OCI-LY1 (cell line): Measurements from ENCODE around the gene SFI1.
"Not testable (repeated sequence)": the region's sequence is repeated elsewhere in the genome, so short reads cannot be mapped to it uniquely, and the experiment has no call there.

Experiments
- EZH2 ChIP-seq: fragments of 200-600 bp; sonication (generic), shearing (Covaris generic); IDR thresholded peaks from 2 replicates; pipeline ENCODE4 v1.8.0; 2017; ENCODE audit warnings: borderline replicate concordance, mixed run types, mild to moderate bottlenecking, antibody characterized with exemption, low read length, moderate library complexity, mixed read lengths
- TF ChIP-seq, protein P1 (sequence below): fragments of 200-600 bp; sonication (generic), shearing (Covaris generic); IDR thresholded peaks from 2 replicates; pipeline ENCODE4 v1.5.1; 2017; ENCODE audit warnings: mild to moderate bottlenecking, antibody characterized with exemption, low read length, moderate library complexity, mixed read lengths

DNA sequence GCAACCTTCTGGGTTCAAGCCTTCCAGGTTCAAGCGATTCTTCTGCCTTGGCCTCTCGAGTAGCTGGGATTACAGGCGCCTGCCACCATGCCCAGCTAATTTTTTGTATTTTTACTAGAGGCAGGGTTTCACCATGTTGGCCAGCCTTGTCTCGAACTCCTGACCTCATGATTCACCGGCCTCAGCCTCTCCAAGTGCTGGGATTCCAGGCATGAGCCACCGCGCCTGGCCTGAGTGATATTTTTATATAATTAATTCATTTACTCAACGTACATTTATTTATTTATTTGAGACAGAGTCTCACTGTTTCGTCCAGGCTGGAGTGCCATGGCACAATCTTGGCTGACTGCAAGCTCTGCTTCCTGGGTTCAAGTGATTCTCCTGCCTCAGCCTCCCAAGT, 62.2 kb downstream of the SFI1 start:
- TF ChIP-seq EZH2: not testable (repeated sequence)
- TF ChIP-seq, protein P1, sequence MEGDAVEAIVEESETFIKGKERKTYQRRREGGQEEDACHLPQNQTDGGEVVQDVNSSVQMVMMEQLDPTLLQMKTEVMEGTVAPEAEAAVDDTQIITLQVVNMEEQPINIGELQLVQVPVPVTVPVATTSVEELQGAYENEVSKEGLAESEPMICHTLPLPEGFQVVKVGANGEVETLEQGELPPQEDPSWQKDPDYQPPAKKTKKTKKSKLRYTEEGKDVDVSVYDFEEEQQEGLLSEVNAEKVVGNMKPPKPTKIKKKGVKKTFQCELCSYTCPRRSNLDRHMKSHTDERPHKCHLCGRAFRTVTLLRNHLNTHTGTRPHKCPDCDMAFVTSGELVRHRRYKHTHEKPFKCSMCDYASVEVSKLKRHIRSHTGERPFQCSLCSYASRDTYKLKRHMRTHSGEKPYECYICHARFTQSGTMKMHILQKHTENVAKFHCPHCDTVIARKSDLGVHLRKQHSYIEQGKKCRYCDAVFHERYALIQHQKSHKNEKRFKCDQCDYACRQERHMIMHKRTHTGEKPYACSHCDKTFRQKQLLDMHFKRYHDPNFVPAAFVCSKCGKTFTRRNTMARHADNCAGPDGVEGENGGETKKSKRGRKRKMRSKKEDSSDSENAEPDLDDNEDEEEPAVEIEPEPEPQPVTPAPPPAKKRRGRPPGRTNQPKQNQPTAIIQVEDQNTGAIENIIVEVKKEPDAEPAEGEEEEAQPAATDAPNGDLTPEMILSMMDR: not testable (repeated sequence)
